Measurements from ENCODE around the gene RGL3. TPM values are rescaled to one million over a fixed set of nuclear protein-coding genes. Genes with fewer than 3 reads are reported as not detected.
A peak's percentile ranks its signal among the peaks of the same experiment; 100 is the strongest.
"Not testable (repeated sequence)": the region's sequence is repeated elsewhere in the genome, so short reads cannot be mapped to it uniquely, and the experiment has no call there.

RGL3 gene
- total and polyA plus RNA-seq, 4 experiments from 2014 or later = not detected

DNA sequence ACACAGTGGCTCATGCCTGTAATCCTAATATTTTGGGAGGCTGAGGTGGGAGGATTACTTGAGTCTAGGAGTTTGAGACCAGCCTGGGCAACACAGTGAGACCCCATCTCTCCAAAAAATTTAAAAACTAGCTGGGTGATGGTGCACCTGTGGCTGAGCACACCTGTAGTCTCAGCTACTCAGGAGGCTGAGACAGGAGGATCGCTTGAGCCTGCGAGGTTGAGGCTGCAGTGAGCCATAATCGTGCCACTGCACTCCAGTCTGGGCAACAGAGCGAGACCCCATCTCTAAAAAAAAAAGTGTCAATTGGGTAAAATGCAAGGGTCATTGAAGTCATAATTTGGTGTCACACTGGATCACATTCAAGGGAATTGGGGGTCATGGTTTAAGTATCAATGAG, 65.0 kb downstream of the RGL3 start:
- H3K36me3 ChIP-seq (ENCODE audit: insufficient read depth, low read length); H3K27me3 ChIP-seq (ENCODE audit: insufficient read depth, low read length); H3K27me3 Mint-ChIP-seq; H3K9me3 Mint-ChIP-seq; H3K27ac ChIP-seq (ENCODE audit: low read depth, low read length); intact Hi-C loops (cut with micrococcal nuclease); H3K36me3 Mint-ChIP-seq; H3K9me3 ChIP-seq (ENCODE audit: control insufficient read depth in 1 of 2, low read length in 2 of 2); H3K4me3 ChIP-seq (ENCODE audit: low read length in 2 of 2); DNase-seq: not testable (repeated sequence)
- POLR2A ChIA-PET (ENCODE audit: partially characterized antibody) = interaction anchor here (1.3 kb wide), 1 partner anchor 21 kb away, joined by 5 read pairs; the partner anchor contains the start of gene SWSAP1
- CTCF ChIA-PET (ENCODE audit: partially characterized antibody) = interaction anchor here (0.7 kb wide), 1 partner anchor 29 kb away, joined by 3 read pairs; no protein-coding TSS in a partner anchor
- Mint-ChIP-seq H3K4me1 (peaks cover 9 to 23% (median 11%) of the 10 kb centered on the region in 4 donors), H3K27ac (peak overlapping the region in 3 of 7 donors; percentile 35 to 85 (median 70)), H3K4me3 (peak overlapping the region in 6 of 8 donors; percentile 27 to 54 (median 49))
- H3K4me1 ChIP-seq (ENCODE audit: insufficient read depth, low read length) = peaks cover 11% of the 10 kb centered on the region

- H3K36me3 ChIP-seq (ENCODE audit: insufficient read depth, low read length) = no peaks in the 10 kb centered on the region
- Mint-ChIP-seq H3K36me3 (peaks cover 5 to 7% of the 10 kb centered on the region in 2 donors), H3K27ac (no peak overlapping the region), H3K27me3 (no peaks in the 10 kb centered on the region), H3K4me1 (peaks cover 17 to 34% (median 26%) of the 10 kb centered on the region in 4 donors), H3K9me3 (peaks cover 0 to 6% (median 0%) of the 10 kb centered on the region in 8 donors), H3K4me3 (no peak overlapping the region)
- ChIA-PET POLR2A (ENCODE audit: partially characterized antibody) (interaction anchor here (1.1 to 1.8 kb wide), 3 partner anchors 25 to 26 kb away, joined by 3 to 5 read pairs (median 5); partner anchors contain the start of gene SWSAP1), CTCF (ENCODE audit: partially characterized antibody) (interaction anchor here (0.6 to 0.7 kb wide), 2 partner anchors 34 to 174 kb away, joined by 3 read pairs; no protein-coding TSS in a partner anchor)
- H3K4me3 ChIP-seq (ENCODE audit: low read length in 2 of 2) = no peak overlapping the region
- DNase-seq = no peak
- no peak overlapping the region for H3K27ac ChIP-seq (ENCODE audit: low read depth, low read length)
- no peaks in the 10 kb centered on the region for H3K9me3 ChIP-seq (ENCODE audit: control insufficient read depth in 1 of 2, low read length in 2 of 2)
- H3K4me1 ChIP-seq (ENCODE audit: insufficient read depth, low read length) = peaks cover 17% of the 10 kb centered on the region
- intact Hi-C loops (cut with micrococcal nuclease) = no loop called here
- no peaks in the 10 kb centered on the region for H3K27me3 ChIP-seq (ENCODE audit: insufficient read depth, low read length)
These were observed 69.9 kb downstream of the RGL3 start for GRCh38 chr19:11349171-11349570.

DNA sequence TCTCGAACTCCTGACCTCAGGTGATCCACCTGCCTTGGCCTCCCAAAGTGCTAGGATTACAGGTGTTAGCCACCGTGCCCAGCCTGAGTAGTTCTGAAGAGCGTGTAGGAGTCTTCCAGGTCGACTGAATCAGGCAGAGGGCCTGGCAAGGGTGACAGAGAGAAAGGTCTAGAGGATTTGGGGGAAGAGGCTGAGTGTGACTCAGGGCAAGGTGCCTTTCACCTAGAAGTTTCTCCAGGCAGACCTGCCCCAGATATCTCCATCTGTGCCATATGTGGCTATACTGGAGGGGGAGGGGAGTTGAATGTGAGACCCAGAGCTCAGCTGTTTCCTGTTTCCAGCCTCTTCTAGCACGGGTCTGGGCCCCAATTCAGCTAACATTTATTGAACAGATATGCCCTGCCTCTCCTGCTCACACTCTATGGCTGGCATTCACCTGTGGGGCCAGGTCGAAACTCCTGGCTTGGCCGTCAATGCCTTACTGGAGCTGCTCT, 71.5 kb downstream of the RGL3 start:
- no peaks in the 10 kb centered on the region for H3K27me3 ChIP-seq (ENCODE audit: insufficient read depth, low read length)
- Mint-ChIP-seq H3K4me1 (peaks cover 17 to 32% (median 25%) of the 10 kb centered on the region in 4 donors), H3K36me3 (peaks cover 5 to 7% of the 10 kb centered on the region in 2 donors), H3K27ac (peak overlapping the region; percentile 6 to 98 (median 67)), H3K4me3 (peak overlapping the region; percentile 30 to 98 (median 97)), H3K9me3 (peaks cover 0 to 6% (median 0%) of the 10 kb centered on the region in 8 donors), H3K27me3 (no peaks in the 10 kb centered on the region)
- CTCF ChIA-PET (ENCODE audit: partially characterized antibody) = interaction anchor here (1.0 to 2.3 kb wide), 2 partner anchors 30 to 33 kb away, joined by 3 to 12 read pairs; no protein-coding TSS in a partner anchor
- no peak for DNase-seq
- no peak overlapping the region for H3K27ac ChIP-seq (ENCODE audit: low read depth, low read length)
- POLR2A ChIA-PET (ENCODE audit: partially characterized antibody) = interaction anchor here (2.7 to 6.2 kb wide), 2 partner anchors 27 to 33 kb away, joined by 18 to 54 read pairs; partner anchors contain the start of gene SWSAP1
- H3K36me3 ChIP-seq (ENCODE audit: insufficient read depth, low read length) = no peaks in the 10 kb centered on the region
- H3K4me1 ChIP-seq (ENCODE audit: insufficient read depth, low read length) = peaks cover 17% of the 10 kb centered on the region
- intact Hi-C loops (cut with micrococcal nuclease) = no loop called here
- no peak overlapping the region for H3K4me3 ChIP-seq (ENCODE audit: low read length in 2 of 2)
- no peaks in the 10 kb centered on the region for H3K9me3 ChIP-seq (ENCODE audit: control insufficient read depth in 1 of 2, low read length in 2 of 2)

- ChIA-PET CTCF (ENCODE audit: partially characterized antibody) (interaction anchor here (2.1 to 2.3 kb wide), 2 partner anchors 29 to 35 kb away, joined by 6 to 12 read pairs; partner anchors contain the start of gene SWSAP1), POLR2A (ENCODE audit: partially characterized antibody) (interaction anchor here (0.9 to 6.2 kb wide), 13 partner anchors 18 to 511 kb away, joined by 3 to 54 read pairs (median 4); partner anchors contain the start of genes ELOF1, EPOR, SWSAP1 and TMED1)
- peaks cover 0 to 6% (median 0%) of the 10 kb centered on the region in 8 donors for H3K9me3 Mint-ChIP-seq
- no peaks in the 10 kb centered on the region for H3K27me3 ChIP-seq (ENCODE audit: insufficient read depth, low read length)
- no peaks in the 10 kb centered on the region for H3K9me3 ChIP-seq (ENCODE audit: control insufficient read depth in 1 of 2, low read length in 2 of 2)
- H3K4me3 Mint-ChIP-seq = peak within 1 kb of the TSS; percentile 95 to 98 (median 97)
- H3K4me1 ChIP-seq (ENCODE audit: insufficient read depth, low read length) = peaks cover 17% of the 10 kb centered on the region
- DNase-seq = peak; percentile 97 to 100 (median 99)
- peak within 1 kb of the TSS; percentile 92 to 96 for H3K4me3 ChIP-seq (ENCODE audit: low read length in 2 of 2)
- peaks cover 5 to 7% of the 10 kb centered on the region in 2 donors for H3K36me3 Mint-ChIP-seq
- H3K27ac Mint-ChIP-seq = peak within 1 kb of the TSS; percentile 80 to 98 (median 95)
- H3K27me3 Mint-ChIP-seq = no peaks in the 10 kb centered on the region
- peak within 1 kb of the TSS; percentile 88 for H3K27ac ChIP-seq (ENCODE audit: low read depth, low read length)
- H3K4me1 Mint-ChIP-seq = peaks cover 17 to 32% (median 25%) of the 10 kb centered on the region in 4 donors
- no peaks in the 10 kb centered on the region for H3K36me3 ChIP-seq (ENCODE audit: insufficient read depth, low read length)
- intact Hi-C loops (cut with micrococcal nuclease) = loop anchor here (1.0 kb wide), 3 partner anchors 28 to 89 kb away; partner anchors contain the start of genes ODAD3, PRKCSH and SWSAP1
These were observed 72.8 kb downstream of the RGL3 start, which contains the start of the genes CCDC159 and TMEM205 for GRCh38 chr19:11346104-11346940. CCDC159 (plus strand) TSS chr19:11346519; CDS start chr19:11346607, 88 bp downstream. TMEM205 (minus strand) TSS chr19:11346268; CDS start chr19:11345619, 649 bp downstream.

DNA sequence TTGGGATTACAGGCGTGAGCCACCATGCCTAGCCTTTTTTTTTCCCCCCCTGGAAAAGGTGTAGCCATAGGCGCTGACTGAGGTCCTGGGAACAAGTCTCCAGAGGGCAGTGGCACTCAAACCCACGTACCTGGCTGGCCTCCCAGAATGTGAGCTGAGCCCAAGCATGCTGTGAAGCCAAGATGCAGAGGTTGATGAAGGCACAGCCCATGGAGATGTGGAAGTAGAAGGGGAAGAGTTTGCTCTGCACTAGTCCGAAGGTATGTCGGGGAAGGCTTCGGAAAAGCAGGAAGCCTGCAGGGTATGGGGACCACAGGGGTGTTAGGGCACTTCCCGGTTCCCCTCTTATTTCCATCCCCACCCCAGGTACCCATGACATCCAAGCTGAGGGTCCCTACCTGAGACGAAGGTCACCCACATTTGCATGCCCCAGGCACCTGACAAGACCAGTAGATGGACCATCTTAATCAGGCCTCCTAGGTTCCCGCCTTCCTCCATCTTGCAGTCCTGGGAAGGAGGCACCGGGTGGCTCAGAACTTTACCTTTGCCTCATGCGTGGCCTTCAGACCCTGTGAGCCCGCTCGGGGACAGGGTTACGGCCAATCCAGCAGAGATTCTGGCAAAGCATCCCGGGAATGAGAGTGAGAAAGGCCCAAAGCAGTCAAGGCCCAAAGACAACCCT, 73.9 kb downstream of the RGL3 start:
- Mint-ChIP-seq H3K27ac (peak overlapping the region; percentile 80 to 98 (median 95)), H3K4me3 (peak overlapping the region; percentile 95 to 98 (median 97)), H3K4me1 (peaks cover 17 to 32% (median 25%) of the 10 kb centered on the region in 4 donors), H3K9me3 (peaks cover 0 to 6% (median 0%) of the 10 kb centered on the region in 8 donors), H3K27me3 (no peaks in the 10 kb centered on the region), H3K36me3 (peaks cover 5 to 7% of the 10 kb centered on the region in 2 donors)
- peak overlapping the region; percentile 92 to 96 for H3K4me3 ChIP-seq (ENCODE audit: low read length in 2 of 2)
- intact Hi-C loops (cut with micrococcal nuclease) = no loop called here
- H3K27ac ChIP-seq (ENCODE audit: low read depth, low read length) = peak overlapping the region; percentile 88
- no peak for DNase-seq
- no peaks in the 10 kb centered on the region for H3K9me3 ChIP-seq (ENCODE audit: control insufficient read depth in 1 of 2, low read length in 2 of 2)
- peaks cover 17% of the 10 kb centered on the region for H3K4me1 ChIP-seq (ENCODE audit: insufficient read depth, low read length)
- H3K36me3 ChIP-seq (ENCODE audit: insufficient read depth, low read length) = no peaks in the 10 kb centered on the region
- ChIA-PET CTCF (ENCODE audit: partially characterized antibody) (interaction anchor here (0.7 to 2.3 kb wide), 4 partner anchors 30 to 355 kb away, joined by 5 to 12 read pairs (median 6); partner anchors contain the start of gene SWSAP1), POLR2A (ENCODE audit: partially characterized antibody) (interaction anchor here (0.9 to 6.2 kb wide), 6 partner anchors 29 to 510 kb away, joined by 3 to 54 read pairs (median 5); partner anchors contain the start of genes EPOR, SWSAP1 and TMED1)
- H3K27me3 ChIP-seq (ENCODE audit: insufficient read depth, low read length) = no peaks in the 10 kb centered on the region
